ENCODE measurements around the gene POMT1. TPM values are rescaled to one million over a fixed set of nuclear protein-coding genes. Genes with fewer than 3 reads are reported as not detected.

The POMT1 gene
- total RNA-seq, 1 donor from 2014 or later: 14.5 TPM

DNA sequence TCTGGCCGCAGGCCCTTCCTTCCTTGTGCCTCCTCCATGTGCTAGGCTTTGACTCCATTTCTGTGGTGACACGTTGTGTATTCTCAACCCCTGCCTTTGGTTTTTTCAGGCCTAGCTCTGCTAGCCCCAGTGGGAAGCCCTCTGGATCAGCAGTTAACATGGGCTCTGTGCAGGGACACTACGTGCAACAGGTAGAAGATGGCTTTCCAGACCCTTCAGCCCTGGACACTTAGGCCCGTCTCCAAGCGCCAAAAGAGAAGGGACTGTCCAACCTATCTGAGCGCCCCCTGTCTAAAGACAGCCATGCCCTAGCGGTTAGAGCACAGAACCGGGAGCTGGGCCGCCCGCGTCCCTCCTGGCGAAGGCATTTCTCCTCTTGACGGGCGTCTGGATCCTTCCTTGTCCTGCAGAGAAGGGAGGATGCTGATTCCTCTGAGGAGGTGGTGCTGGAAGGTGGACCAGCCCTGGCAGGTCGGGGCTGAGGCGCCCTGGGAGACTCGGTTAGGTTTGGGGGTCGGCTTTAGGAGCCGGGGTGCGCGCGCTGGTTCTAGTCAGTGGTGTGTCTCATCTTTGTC, 8.3 kb upstream of the POMT1 start:
- Histone ChIP-seq H3K36me3 (peaks cover 4 to 98% of the 10 kb centered on the region in 2 donors), H3K4me3 (no peak overlapping the region), H3K27me3 (no peaks in the 10 kb centered on the region), H3K27ac (no peak overlapping the region), H3K9me3 (no peaks in the 10 kb centered on the region), H3K4me1 (no peaks in the 10 kb centered on the region)
- intact Hi-C loops (cut with DNase I): no loop called here
- no peak for DNase-seq (ENCODE audit: extremely low spot score in 2 of 2)
- no peak for TF ChIP-seq POLR2A (IDR thresholded peaks at IDR 0.05)

DNA sequence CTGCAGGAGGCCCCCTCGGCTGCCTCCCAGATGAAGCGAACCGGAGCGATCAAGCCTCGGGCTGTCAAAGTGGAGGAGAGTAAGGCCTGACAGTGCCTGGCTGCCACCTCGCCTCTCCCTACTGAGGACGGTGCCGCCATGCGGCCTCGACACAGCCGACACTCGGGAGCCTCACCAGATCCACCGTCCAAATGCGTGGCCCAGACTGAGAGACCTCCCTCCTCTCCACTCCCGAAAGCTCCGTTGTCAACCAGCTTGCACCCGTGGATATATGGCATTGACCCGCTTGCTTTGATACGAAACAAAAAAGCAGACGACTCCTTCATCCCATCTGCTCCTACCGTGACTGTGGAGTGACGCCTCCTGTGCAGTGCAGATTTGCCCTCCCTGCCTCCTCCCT, 6.9 kb upstream of the POMT1 start:
- intact Hi-C loops (cut with DNase I): no loop called here
- H3K4me3 ChIP-seq: no peak overlapping the region
- DNase-seq (ENCODE audit: extremely low spot score in 2 of 2): no peak

DNA sequence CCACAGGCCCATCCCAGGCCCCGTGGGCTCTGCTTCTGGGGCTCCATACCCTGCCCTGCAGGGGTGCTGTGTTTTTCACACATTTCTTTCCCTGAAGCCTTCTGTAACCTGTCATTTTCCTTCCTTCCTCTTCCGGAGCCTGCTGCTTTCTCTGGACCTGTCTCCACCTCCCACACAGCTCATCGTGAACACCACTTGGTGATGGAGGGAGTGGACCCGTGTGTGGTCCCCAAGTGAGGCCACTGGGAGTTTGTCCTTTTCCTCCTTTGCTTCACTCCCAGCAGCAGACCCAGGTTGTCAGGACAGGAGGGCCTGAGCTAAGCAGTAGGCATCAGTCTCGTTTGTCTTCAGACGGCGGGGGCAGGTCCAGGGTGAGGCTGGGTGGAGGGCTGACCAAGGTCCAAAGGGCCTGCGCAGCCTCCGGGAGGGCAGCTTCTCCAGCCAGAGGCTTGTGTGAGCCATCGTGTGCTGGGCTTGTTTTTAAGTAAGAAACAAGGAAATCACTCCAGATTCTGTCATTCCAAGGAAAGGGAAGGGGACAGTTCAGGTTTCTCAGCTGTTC, 5.8 kb upstream of the POMT1 start:
- intact Hi-C loops (cut with DNase I): no loop called here

More for the DNA sequence above, 6.9 kb upstream of the POMT1 start:
- TF ChIP-seq POLR2A (IDR thresholded peaks at IDR 0.05): no peak
- Histone ChIP-seq H3K9me3 (no peaks in the 10 kb centered on the region), H3K36me3 (peaks cover 4 to 86% of the 10 kb centered on the region in 2 donors), H3K27ac (no peak overlapping the region), H3K4me1 (peaks cover under 1% of the 10 kb centered on the region), H3K27me3 (no peaks in the 10 kb centered on the region)

DNA sequence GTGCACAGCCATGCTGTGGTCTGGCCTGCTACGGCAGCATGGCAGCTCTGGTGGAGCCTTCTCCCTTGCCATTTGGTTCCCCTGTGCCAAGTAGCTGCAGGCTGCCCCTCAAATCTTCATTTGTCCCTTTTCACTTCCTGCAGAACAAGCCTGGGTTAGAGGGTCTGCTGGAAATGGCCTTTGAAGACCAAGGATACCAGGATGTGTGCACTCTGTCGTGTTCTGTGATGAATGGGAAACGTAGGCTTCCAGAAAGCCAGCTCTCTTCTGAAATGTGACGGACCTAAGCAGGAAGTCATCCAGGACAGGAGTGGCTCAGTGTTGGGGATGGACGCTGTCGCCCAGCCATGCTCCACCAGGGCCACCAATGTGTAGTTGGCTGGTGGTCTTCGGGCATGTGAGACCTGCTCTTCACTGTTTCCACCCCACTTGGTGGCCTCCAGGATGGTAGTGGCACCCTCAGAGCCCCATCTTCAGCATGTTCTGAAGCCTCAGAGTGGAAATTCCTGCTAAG, 3.4 kb upstream of the POMT1 start:
- Histone ChIP-seq H3K36me3 (peaks cover 4 to 51% of the 10 kb centered on the region in 2 donors), H3K4me1 (peaks cover 28% of the 10 kb centered on the region), H3K27ac (no peak overlapping the region), H3K9me3 (no peaks in the 10 kb centered on the region), H3K4me3 (no peak overlapping the region), H3K27me3 (no peaks in the 10 kb centered on the region)
- TF ChIP-seq, protein P1, sequence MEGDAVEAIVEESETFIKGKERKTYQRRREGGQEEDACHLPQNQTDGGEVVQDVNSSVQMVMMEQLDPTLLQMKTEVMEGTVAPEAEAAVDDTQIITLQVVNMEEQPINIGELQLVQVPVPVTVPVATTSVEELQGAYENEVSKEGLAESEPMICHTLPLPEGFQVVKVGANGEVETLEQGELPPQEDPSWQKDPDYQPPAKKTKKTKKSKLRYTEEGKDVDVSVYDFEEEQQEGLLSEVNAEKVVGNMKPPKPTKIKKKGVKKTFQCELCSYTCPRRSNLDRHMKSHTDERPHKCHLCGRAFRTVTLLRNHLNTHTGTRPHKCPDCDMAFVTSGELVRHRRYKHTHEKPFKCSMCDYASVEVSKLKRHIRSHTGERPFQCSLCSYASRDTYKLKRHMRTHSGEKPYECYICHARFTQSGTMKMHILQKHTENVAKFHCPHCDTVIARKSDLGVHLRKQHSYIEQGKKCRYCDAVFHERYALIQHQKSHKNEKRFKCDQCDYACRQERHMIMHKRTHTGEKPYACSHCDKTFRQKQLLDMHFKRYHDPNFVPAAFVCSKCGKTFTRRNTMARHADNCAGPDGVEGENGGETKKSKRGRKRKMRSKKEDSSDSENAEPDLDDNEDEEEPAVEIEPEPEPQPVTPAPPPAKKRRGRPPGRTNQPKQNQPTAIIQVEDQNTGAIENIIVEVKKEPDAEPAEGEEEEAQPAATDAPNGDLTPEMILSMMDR (IDR thresholded peaks at IDR 0.05): no peak
- TF ChIP-seq POLR2A (IDR thresholded peaks at IDR 0.05) (no peak), POLR2AphosphoS5 (IDR thresholded peaks at IDR 0.05; ENCODE audit: insufficient read depth in 1 of 2, low read depth in 1 of 2) (no peak)
- no peak for DNase-seq (ENCODE audit: extremely low spot score in 2 of 2)
- intact Hi-C loops (cut with DNase I): no loop called here

More for the DNA sequence above, 5.8 kb upstream of the POMT1 start:
- no peak for DNase-seq (ENCODE audit: extremely low spot score in 2 of 2)
- H3K4me1 ChIP-seq: peaks cover 11% of the 10 kb centered on the region
- no peak overlapping the region for H3K4me3 ChIP-seq
- H3K27me3 ChIP-seq: no peaks in the 10 kb centered on the region
- TF ChIP-seq POLR2AphosphoS5 (IDR thresholded peaks at IDR 0.05; ENCODE audit: insufficient read depth in 1 of 2, low read depth in 1 of 2) (no peak), POLR2A (IDR thresholded peaks at IDR 0.05) (no peak)
- TF ChIP-seq, protein P1 (IDR thresholded peaks at IDR 0.05): no peak
- H3K36me3 ChIP-seq: peaks cover 4 to 75% of the 10 kb centered on the region in 2 donors
- no peaks in the 10 kb centered on the region for H3K9me3 ChIP-seq
- H3K27ac ChIP-seq: no peak overlapping the region

DNA sequence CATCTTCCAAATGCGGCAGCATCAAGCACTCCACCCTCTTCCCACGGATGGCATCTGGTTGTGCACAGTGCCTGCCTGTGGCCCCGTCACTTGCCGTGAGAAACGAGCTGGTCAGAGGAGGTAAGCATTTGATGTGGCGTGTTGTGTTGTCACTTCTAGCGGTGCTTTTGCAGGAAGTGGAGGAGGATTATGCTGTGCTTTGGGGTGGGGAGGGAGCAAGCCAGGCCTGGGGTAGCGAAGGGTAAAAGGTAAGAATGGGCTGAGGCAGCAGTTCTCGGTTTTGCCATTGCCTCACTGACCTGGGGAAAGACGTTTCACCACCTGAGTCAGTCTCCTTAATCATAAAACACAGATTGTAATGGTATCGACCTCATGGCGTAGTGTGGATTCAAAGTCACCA, 2.3 kb upstream of the POMT1 start:
- TF ChIP-seq, protein P1 (IDR thresholded peaks at IDR 0.05): no peak
- TF ChIP-seq POLR2AphosphoS5 (IDR thresholded peaks at IDR 0.05; ENCODE audit: insufficient read depth in 1 of 2, low read depth in 1 of 2) (no peak), POLR2A (IDR thresholded peaks at IDR 0.05) (no peak)
- Histone ChIP-seq H3K36me3 (peaks cover 4 to 40% of the 10 kb centered on the region in 2 donors), H3K27ac (no peak overlapping the region), H3K4me3 (no peak overlapping the region), H3K27me3 (no peaks in the 10 kb centered on the region), H3K4me1 (peaks cover 31% of the 10 kb centered on the region), H3K9me3 (no peaks in the 10 kb centered on the region)
- intact Hi-C loops (cut with DNase I): no loop called here
- no peak for DNase-seq (ENCODE audit: extremely low spot score in 2 of 2)

DNA sequence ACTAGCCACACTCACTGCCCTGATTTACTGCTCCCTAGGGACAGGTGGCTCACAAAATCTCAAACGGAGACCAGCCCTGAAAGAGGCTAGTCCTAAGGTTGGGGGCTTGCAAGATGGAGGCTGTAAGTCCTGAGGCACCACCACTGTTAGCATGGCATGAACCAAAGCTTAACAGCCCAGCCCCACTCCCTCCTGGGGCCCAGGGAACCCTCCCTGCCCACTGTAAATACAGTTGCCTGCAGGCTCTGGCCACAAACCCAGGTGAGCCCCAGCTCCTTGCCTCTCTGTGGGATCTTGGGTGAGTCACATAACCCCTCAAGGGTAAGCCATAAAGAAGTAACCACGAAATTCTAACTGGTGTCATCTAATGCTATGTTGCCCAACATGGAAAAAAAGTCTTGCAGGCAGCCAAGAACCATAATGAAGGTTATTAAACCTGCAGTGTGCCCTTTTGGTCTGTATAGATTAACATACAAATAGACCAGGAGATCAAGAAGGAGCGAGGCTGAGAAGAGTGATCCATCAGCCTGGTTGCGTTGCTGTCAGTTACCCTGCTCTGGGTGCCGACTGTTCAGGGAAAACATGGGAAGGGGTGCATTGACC, 1.7 kb upstream of the POMT1 start:
- H3K36me3 ChIP-seq: peaks cover 2 to 34% of the 10 kb centered on the region in 2 donors
- no peaks in the 10 kb centered on the region for H3K27me3 ChIP-seq
- no peak for DNase-seq (ENCODE audit: extremely low spot score in 2 of 2)
- intact Hi-C loops (cut with DNase I): no loop called here
- TF ChIP-seq POLR2A (IDR thresholded peaks at IDR 0.05) (no peak), POLR2AphosphoS5 (IDR thresholded peaks at IDR 0.05; ENCODE audit: insufficient read depth in 1 of 2, low read depth in 1 of 2) (no peak)
- TF ChIP-seq, protein P1 (IDR thresholded peaks at IDR 0.05): no peak
- no peak overlapping the region for H3K27ac ChIP-seq
- no peak overlapping the region for H3K4me3 ChIP-seq
- no peaks in the 10 kb centered on the region for H3K9me3 ChIP-seq
- peaks cover 31% of the 10 kb centered on the region for H3K4me1 ChIP-seq
